Measurements from ENCODE around the gene CABLES2. TPM values are rescaled to one million over a fixed set of nuclear protein-coding genes. Genes with fewer than 3 reads are reported as not detected.

CABLES2 gene
- total and polyA plus RNA-seq, 9 of the 15 experiments (the other 6 are each of a cell fraction or from before 2014, with no cell fraction given), result 0.46 to 4.2 (median 1.6) TPM

DNA sequence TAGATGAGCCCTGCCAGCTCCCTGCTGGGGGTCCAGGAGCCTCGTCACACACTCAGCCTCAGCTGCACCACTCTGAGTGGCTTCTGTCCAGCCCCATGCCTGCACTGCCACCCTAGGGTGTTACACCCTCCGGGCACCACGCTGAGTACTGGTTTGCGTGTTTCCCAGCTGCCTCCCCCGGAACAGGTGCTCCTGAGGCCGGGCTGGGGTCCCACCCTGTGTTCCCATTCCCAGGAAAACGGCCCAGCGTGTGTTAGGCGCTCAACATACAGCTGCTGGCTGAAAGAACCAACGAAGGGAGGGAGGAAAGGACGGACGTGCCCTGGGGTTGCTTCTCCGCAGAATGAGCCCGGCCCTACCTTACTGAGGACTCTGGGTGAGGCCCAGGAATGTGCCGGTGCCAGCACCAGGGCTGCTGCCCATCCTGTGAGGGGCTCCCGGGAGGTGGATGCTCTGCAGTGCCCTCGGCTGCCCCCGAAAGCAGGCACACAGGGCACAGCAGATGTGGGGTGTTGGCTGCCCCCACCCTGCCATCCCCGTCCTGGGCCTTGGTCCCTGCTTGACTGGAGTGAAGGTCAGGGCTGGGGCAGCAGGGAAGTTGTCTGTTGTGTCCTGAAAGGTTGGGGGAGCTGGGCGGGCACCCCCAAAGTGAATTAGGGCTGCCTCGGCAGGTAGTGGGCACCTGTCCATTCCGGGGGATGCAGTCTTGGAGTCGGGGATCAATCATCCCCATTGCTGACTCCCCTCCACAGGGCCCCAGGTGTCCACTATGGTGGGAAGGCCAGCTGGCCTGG lies 56.3 kb downstream of the CABLES2 start (continued):
- TF ChIP-seq FOS (IDR thresholded peaks at IDR 0.05; ENCODE audit: extremely low read depth, insufficient read length) (no peak), CREB3L1 (IDR thresholded peaks at IDR 0.05; ENCODE audit: borderline replicate concordance, low read depth) (no peak), SIX5 (IDR thresholded peaks at IDR 0.05; ENCODE audit: borderline replicate concordance in 1 of 2, insufficient read depth in 1 of 2, low read depth in 1 of 2, low read length in 2 of 2) (no peak), TCF7 (IDR thresholded peaks at IDR 0.05; ENCODE audit: borderline replicate concordance) (no peak), MXI1 (IDR thresholded peaks at IDR 0.05; ENCODE audit: low read depth, low read length) (no peak), ATF7 (IDR thresholded peaks at IDR 0.05) (no peak), ZBTB5 (IDR thresholded peaks at IDR 0.05) (no peak), GABPA (tag; conservative IDR thresholded peaks at IDR 0.05; ENCODE audit: low read depth) (no peak), LEF1 (IDR thresholded peaks at IDR 0.05) (no peak), ZNF184 (CRISPR knock-in tag; IDR thresholded peaks at IDR 0.05) (no peak)
- TF ChIP-seq, protein P1, sequence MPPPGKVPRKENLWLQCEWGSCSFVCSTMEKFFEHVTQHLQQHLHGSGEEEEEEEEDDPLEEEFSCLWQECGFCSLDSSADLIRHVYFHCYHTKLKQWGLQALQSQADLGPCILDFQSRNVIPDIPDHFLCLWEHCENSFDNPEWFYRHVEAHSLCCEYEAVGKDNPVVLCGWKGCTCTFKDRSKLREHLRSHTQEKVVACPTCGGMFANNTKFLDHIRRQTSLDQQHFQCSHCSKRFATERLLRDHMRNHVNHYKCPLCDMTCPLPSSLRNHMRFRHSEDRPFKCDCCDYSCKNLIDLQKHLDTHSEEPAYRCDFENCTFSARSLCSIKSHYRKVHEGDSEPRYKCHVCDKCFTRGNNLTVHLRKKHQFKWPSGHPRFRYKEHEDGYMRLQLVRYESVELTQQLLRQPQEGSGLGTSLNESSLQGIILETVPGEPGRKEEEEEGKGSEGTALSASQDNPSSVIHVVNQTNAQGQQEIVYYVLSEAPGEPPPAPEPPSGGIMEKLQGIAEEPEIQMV (tag; conservative IDR thresholded peaks at IDR 0.05; ENCODE audit: low read depth), result no peak
- TF ChIP-seq, protein P2, sequence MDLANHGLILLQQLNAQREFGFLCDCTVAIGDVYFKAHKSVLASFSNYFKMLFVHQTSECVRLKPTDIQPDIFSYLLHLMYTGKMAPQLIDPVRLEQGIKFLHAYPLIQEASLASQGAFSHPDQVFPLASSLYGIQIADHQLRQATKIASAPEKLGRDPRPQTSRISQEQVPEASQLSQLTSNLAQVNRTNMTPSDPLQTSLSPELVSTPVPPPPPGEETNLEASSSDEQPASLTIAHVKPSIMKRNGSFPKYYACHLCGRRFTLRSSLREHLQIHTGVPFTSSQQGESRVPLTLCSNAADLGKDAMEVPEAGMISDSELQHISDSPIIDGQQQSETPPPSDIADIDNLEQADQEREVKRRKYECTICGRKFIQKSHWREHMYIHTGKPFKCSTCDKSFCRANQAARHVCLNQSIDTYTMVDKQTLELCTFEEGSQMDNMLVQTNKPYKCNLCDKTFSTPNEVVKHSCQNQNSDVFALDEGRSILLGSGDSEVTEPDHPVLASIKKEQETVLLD (IDR thresholded peaks at IDR 0.05), result no peak
- TF ChIP-seq, protein P3, sequence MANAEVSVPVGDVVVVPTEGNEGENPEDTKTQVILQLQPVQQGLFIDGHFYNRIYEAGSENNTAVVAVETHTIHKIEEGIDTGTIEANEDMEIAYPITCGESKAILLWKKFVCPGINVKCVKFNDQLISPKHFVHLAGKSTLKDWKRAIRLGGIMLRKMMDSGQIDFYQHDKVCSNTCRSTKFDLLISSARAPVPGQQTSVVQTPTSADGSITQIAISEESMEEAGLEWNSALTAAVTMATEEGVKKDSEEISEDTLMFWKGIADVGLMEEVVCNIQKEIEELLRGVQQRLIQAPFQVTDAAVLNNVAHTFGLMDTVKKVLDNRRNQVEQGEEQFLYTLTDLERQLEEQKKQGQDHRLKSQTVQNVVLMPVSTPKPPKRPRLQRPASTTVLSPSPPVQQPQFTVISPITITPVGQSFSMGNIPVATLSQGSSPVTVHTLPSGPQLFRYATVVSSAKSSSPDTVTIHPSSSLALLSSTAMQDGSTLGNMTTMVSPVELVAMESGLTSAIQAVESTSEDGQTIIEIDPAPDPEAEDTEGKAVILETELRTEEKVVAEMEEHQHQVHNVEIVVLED (CRISPR knock-in tag; IDR thresholded peaks at IDR 0.05), result no peak
- TF ChIP-seq, protein P4, sequence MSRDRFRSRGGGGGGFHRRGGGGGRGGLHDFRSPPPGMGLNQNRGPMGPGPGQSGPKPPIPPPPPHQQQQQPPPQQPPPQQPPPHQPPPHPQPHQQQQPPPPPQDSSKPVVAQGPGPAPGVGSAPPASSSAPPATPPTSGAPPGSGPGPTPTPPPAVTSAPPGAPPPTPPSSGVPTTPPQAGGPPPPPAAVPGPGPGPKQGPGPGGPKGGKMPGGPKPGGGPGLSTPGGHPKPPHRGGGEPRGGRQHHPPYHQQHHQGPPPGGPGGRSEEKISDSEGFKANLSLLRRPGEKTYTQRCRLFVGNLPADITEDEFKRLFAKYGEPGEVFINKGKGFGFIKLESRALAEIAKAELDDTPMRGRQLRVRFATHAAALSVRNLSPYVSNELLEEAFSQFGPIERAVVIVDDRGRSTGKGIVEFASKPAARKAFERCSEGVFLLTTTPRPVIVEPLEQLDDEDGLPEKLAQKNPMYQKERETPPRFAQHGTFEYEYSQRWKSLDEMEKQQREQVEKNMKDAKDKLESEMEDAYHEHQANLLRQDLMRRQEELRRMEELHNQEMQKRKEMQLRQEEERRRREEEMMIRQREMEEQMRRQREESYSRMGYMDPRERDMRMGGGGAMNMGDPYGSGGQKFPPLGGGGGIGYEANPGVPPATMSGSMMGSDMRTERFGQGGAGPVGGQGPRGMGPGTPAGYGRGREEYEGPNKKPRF (IDR thresholded peaks at IDR 0.05; ENCODE audit: low read depth, low read length), result no peak

Measured in K562 (cell line).